Skeletal muscle satellite cell (primary cell): Measurements from ENCODE around the gene RAB5B.

Experiments
- H3K27me3 ChIP-seq: 2 replicates; pipeline ENCODE4 v1.7.0; 2013; ENCODE audit warnings: low read length; ENCODE audit not compliant: control insufficient read depth, insufficient read depth
- H3K36me3 ChIP-seq: 2 replicates; pipeline ENCODE4 v1.7.0; 2013; ENCODE audit warnings: mild to moderate bottlenecking, control low read depth, low read length; ENCODE audit not compliant: insufficient read depth
- H3K4me1 ChIP-seq: 2 replicates; pipeline ENCODE4 v1.7.0; 2013; ENCODE audit warnings: low read length; ENCODE audit not compliant: control insufficient read depth, insufficient read depth
- H3K4me2 ChIP-seq: 2 replicates; pipeline ENCODE4 v1.7.0; 2013; ENCODE audit warnings: mild to moderate bottlenecking, low read length
- H3K4me3 ChIP-seq: 2 replicates; pipeline ENCODE4 v1.7.0; 2013; ENCODE audit warnings: low read length
- H3K9ac ChIP-seq: 2 replicates; pipeline ENCODE4 v1.7.0; 2013; ENCODE audit warnings: mild to moderate bottlenecking, low read depth, low read length, moderate library complexity
- H3K9me3 ChIP-seq: replicated peaks from 2 replicates; pipeline ENCODE4 v1.7.0; 2013; ENCODE audit warnings: mild to moderate bottlenecking, control low read depth, low read length

Gene RAB5B

DNA sequence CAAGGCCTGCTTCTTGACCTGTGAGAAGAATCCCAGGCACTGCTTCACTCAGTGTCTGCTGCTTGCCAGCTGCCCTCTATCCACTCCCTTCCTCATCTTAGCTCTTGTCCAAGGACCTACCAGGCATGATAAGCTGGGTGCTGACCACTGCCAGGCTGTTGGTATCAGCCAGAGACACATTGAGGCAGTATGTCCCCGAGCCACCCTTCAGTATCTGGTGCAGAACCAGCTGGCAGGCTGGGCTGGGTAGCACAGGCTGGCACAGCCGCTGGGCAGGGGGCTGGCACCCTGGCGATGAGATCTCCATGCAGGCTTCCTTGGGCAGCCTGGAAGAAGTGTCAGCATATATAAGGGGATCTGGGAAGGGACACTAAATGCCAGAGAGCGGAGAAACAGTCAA, 18.5 kb upstream of the RAB5B start:
- peaks cover 33% of the 10 kb centered on the region for H3K36me3 ChIP-seq
- H3K4me1 ChIP-seq = peaks cover 6% of the 10 kb centered on the region
- no peak overlapping the region for H3K9ac ChIP-seq
- H3K9me3 ChIP-seq = no peaks in the 10 kb centered on the region
- no peak overlapping the region for H3K4me3 ChIP-seq
- H3K4me2 ChIP-seq = no peak overlapping the region
- H3K27me3 ChIP-seq = peaks cover 4% of the 10 kb centered on the region

DNA sequence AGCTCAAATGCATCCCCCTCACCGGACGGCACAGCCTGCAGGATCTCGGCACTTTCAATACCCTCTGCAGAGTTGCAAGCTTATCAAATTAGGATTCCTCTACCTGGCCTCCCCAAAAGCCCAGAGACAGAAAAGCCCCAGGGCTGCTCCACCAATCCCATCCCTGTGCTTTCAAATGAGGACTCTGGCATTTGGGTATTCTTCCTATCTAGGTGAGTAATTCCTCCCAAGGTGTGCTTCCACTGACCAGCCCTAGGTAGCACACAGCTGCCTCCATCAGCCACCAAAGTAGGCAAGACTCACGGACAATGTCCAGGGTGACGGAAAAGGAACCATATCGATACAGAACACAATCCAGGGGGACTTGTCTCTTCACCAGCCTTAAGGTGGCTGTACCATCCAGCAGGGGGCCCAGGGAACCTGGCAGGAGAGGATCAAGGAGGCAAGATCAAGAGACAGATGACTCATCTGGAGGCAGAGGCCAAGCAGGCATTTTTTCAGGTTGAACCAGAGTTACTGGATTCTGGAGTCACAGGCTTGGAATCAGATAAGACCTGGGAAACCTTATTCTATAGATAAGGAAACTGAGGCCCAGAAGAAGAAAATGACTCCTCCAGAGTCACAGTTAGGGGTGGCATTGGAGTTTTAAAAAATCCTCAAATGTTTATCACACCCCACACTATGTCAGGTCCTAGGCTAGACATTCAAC, 17.9 kb upstream of the RAB5B start:
- Histone ChIP-seq H3K36me3 (peaks cover 31% of the 10 kb centered on the region), H3K27me3 (peaks cover 4% of the 10 kb centered on the region), H3K4me1 (peaks cover 6% of the 10 kb centered on the region), H3K9me3 (no peaks in the 10 kb centered on the region), H3K9ac (no peak overlapping the region), H3K4me2 (no peak overlapping the region), H3K4me3 (no peak overlapping the region)

DNA sequence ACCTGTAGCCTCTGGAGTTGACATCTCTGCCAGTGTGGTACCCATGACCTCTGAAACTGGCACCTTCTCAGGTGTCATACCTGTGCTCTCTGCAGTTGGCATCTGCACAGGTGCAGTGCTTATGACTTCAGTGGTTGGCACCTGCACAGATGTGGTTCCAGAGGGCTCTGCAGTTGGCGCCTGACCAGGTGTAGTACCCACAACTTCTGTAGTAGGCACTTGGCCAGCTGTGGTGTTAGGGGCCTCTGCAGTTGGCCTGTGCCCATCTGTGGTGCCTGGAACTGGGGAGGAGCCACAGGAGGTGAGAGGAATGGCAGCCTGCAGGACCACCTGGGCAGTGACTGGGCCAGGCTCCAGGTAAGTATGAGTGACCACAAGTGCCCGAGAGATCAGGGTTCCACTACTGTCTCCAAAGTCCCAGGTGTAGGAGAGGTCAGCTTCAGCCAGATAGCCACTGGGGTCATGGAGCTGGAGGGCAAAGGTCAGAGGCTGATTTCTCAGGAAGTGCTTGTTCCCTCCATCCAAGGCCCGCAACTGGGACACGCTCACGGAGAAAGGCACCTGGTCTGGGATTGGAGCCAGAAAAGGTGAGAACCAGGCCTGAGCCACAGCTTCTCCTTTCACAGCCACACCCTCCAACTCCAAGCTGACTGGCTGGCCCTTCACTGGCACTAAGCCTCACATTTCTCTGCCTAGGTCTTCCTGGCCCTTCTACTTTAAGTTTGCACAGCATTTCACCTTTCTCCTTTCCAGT, 16.6 kb upstream of the RAB5B start:
- H3K27me3 ChIP-seq = peaks cover 4% of the 10 kb centered on the region
- H3K36me3 ChIP-seq = peaks cover 18% of the 10 kb centered on the region
- no peak overlapping the region for H3K9ac ChIP-seq
- peaks cover 6% of the 10 kb centered on the region for H3K4me1 ChIP-seq
- H3K4me2 ChIP-seq = no peak overlapping the region
- H3K4me3 ChIP-seq = no peak overlapping the region
- H3K9me3 ChIP-seq = no peaks in the 10 kb centered on the region

DNA sequence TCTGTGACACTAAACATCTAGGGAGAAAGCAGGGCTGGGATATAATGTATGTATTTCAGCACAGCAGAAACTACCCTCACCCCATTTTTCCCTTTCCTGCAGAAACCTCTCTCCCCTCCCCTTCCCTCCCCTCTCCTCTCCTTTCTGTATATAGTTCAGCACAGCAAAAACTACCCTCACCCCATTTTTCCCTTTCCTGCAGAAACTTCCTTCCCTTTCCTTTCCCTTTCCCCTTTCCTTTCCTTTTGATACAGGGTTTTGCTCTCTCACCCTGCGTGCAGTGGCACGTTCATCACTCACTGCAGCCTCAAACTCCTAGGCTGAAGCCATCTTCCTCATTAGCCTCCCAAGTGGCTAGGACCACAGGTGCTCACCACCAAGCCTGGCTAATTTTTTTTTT, 10.1 kb upstream of the RAB5B start:
- H3K36me3 ChIP-seq = no peaks in the 10 kb centered on the region
- no peak overlapping the region for H3K9ac ChIP-seq
- no peaks in the 10 kb centered on the region for H3K27me3 ChIP-seq
- H3K4me3 ChIP-seq = no peak overlapping the region
- no peaks in the 10 kb centered on the region for H3K9me3 ChIP-seq
- H3K4me1 ChIP-seq = peaks cover 13% of the 10 kb centered on the region
- H3K4me2 ChIP-seq = no peak overlapping the region

DNA sequence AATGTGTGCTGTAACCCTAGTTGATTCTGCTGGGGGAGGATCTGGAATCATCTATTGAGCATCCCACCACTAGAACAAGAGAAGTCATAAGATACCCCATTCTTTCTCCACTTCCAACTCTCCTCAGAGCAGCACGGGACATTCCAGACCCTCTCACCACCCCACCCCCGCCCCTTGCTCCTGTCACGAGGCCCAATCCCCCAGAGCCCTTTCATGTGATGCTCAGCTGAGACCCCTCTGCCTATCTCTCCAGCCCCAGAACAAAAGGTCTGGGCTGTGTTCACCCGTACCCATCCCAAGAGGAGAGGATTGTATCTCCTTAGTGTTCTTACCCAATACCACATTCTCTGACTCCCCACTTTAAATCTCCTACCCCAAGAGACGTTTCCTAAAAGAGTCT, 8.6 kb upstream of the RAB5B start:
- Histone ChIP-seq H3K4me1 (peaks cover 13% of the 10 kb centered on the region), H3K4me3 (no peak overlapping the region)

DNA sequence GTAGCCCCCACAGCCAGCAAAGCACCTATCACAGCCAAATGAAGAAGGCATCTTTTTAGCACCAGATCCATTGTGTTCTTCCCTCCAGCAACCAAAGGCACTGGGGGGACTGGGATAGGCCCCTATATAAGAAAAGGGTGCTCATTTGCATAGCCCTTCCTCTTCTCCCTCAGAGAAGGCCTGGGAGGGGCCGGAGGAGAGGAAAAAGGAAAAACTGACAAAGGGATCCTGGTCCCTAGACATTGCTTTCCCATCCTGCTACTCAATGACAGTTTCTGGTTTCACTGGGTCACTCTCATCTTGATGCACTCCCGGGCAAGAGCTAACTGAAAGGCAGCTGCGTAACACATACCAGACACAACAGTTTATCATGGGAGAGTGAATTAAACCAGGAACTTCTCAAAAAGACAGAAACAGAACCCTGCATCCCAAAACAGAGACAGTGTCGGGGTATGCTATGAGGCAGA, 7.9 kb upstream of the RAB5B start, which contains the start of gene PMEL:
TSS of gene PMEL (minus strand) at position 102 of the 467 bp plus-strand sequence. CDS start at position 71, 31 bp downstream.
- H3K27me3 ChIP-seq = no peaks in the 10 kb centered on the region

More for the DNA sequence above, 8.6 kb upstream of the RAB5B start:
- no peaks in the 10 kb centered on the region for H3K27me3 ChIP-seq
- H3K9ac ChIP-seq = no peak overlapping the region
- no peaks in the 10 kb centered on the region for H3K9me3 ChIP-seq
- no peak overlapping the region for H3K4me2 ChIP-seq
- no peaks in the 10 kb centered on the region for H3K36me3 ChIP-seq

DNA sequence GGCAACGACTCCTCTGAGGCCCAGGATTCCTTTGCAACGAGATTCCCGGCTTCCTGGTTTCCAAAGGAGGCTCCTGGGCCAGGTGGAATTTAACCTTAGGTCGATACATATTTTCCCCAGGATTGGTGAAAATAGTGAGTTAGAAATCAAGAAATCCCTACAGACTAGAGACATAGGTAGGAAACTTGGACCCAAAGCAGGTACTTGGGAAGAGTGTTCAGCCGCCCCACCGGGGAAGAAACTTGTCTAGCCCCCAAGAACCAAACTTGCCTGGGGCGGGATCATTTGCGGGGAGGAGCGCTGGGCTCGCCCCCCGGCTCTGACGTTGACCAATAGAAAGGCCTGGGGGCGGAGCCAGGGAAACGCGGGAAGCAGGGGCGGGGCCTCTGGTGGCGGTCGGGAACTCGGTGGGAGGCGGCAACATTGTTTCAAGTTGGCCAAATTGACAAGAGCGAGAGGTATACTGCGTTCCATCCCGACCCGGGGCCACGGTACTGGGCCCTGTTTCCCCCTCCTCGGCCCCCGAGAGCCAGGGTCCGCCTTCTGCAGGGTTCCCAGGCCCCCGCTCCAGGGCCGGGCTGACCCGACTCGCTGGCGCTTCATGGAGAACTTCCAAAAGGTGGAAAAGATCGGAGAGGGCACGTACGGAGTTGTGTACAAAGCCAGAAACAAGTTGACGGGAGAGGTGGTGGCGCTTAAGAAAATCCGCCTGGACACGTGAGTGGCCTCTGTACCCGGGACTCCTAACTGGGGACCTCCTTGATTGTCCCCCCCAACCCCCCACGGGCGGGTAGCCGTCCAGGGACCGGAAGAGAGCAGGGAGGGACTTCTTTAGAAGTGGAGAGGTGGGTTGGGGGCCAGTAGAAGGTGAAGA, 7.2 kb upstream of the RAB5B start, which contains the start of gene CDK2:
TSS of gene CDK2 (plus strand) at position 423 of the 874 bp plus-strand sequence. CDS start at position 602, 179 bp downstream.
- peaks cover 20% of the 10 kb centered on the region for H3K4me1 ChIP-seq
- peaks cover 7% of the 10 kb centered on the region for H3K36me3 ChIP-seq
- peak within 1 kb of the TSS; percentile 83 for H3K4me2 ChIP-seq
- no peaks in the 10 kb centered on the region for H3K9me3 ChIP-seq
- peak within 1 kb of the TSS; percentile 91 for H3K9ac ChIP-seq
- peak within 1 kb of the TSS; percentile 85 for H3K4me3 ChIP-seq
- H3K27me3 ChIP-seq = no peaks in the 10 kb centered on the region

More for the DNA sequence above, 7.9 kb upstream of the RAB5B start, which contains the start of gene PMEL:
- Histone ChIP-seq H3K36me3 (peaks cover 2% of the 10 kb centered on the region), H3K4me1 (peaks cover 13% of the 10 kb centered on the region), H3K4me2 (peak within 1 kb of the TSS; percentile 83), H3K9ac (peak within 1 kb of the TSS; percentile 91), H3K9me3 (no peaks in the 10 kb centered on the region), H3K4me3 (peak within 1 kb of the TSS; percentile 85)

DNA sequence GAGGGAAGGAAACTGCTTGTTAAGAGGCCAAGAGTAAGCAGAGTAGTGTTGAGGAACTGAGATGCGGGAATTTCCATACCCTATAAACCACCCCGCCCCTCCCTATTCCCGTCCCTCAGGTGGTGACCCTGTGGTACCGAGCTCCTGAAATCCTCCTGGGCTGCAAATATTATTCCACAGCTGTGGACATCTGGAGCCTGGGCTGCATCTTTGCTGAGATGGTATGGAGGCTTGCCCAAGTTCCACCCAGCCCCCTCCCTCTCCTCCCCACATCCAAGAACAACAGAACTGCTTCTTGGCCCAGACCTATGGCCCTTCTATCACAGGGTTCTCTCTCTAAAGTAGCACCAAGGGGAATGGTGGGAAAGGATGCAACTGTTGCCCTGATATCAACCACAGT, 4.5 kb upstream of the RAB5B start:
- Histone ChIP-seq H3K4me1 (peaks cover 33% of the 10 kb centered on the region), H3K9me3 (no peaks in the 10 kb centered on the region), H3K9ac (no peak overlapping the region), H3K4me2 (no peak overlapping the region), H3K4me3 (no peak overlapping the region), H3K27me3 (no peaks in the 10 kb centered on the region), H3K36me3 (peaks cover 7% of the 10 kb centered on the region)

DNA sequence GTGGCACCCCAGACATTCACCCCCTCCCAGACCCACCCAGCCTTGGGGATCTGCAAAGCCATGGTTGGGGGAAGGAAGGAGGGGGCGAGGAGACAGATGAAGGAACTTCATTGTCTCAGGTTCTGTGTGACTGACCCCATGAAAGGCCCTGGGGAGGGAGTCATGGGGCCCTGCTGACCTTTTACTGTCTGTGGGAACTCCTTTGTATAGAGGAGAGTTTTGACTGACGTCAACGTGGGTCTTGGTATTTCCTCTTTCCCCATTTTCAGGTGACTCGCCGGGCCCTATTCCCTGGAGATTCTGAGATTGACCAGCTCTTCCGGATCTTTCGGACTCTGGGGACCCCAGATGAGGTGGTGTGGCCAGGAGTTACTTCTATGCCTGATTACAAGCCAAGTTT, 3.1 kb upstream of the RAB5B start:
- H3K4me1 ChIP-seq = peaks cover 39% of the 10 kb centered on the region
- H3K36me3 ChIP-seq = peaks cover 7% of the 10 kb centered on the region
- H3K27me3 ChIP-seq = no peaks in the 10 kb centered on the region
- no peak overlapping the region for H3K4me3 ChIP-seq
- H3K4me2 ChIP-seq = no peak overlapping the region
- H3K9me3 ChIP-seq = no peaks in the 10 kb centered on the region
- no peak overlapping the region for H3K9ac ChIP-seq

DNA sequence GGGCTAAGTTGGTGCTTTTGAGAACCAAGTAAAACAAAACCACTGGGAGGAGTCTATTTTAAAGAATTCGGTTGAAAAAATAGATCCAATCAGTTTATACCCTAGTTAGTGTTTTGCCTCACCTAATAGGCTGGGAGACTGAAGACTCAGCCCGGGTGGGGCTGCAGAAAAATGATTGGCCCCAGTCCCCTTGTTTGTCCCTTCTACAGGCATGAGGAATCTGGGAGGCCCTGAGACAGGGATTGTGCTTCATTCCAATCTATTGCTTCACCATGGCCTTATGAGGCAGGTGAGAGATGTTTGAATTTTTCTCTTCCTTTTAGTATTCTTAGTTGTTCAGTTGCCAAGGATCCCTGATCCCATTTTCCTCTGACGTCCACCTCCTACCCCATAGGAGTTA, 1.8 kb upstream of the RAB5B start:
- Histone ChIP-seq H3K4me2 (peak overlapping the region; percentile 84), H3K36me3 (peaks cover 7% of the 10 kb centered on the region), H3K4me1 (peaks cover 40% of the 10 kb centered on the region), H3K27me3 (no peaks in the 10 kb centered on the region), H3K9ac (peak overlapping the region; percentile 85), H3K4me3 (peak overlapping the region; percentile 76), H3K9me3 (no peaks in the 10 kb centered on the region)

DNA sequence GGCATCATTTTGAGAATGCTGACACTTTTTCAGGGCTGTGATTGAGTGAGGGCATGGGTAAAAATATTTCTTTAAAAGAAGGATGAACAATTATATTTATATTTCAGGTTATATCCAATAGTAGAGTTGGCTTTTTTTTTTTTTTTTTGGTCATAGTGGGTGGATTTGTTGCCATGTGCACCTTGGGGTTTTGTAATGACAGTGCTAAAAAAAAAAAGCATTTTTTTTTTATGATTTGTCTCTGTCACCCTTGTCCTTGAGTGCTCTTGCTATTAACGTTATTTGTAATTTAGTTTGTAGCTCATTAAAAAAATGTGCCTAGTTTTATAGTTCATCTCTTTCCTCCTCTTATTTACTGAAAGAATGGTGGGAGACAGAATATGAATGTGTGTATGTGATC, 1.4 kb upstream of the RAB5B start:
- Histone ChIP-seq H3K36me3 (peaks cover 7% of the 10 kb centered on the region), H3K9me3 (no peaks in the 10 kb centered on the region), H3K4me3 (peak overlapping the region; percentile 76), H3K9ac (peak overlapping the region; percentile 85), H3K27me3 (no peaks in the 10 kb centered on the region), H3K4me2 (peak overlapping the region; percentile 84), H3K4me1 (peaks cover 37% of the 10 kb centered on the region)
